ENCODE measurements around the gene EGFLAM. TPM values are rescaled to one million over a fixed set of nuclear protein-coding genes. Genes with fewer than 3 reads are reported as not detected.

Gene EGFLAM
- total and polyA plus RNA-seq, 2 donors (not counting 1 experiment from before 2014, with no cell fraction given) = 0.33 to 20.0 TPM

DNA sequence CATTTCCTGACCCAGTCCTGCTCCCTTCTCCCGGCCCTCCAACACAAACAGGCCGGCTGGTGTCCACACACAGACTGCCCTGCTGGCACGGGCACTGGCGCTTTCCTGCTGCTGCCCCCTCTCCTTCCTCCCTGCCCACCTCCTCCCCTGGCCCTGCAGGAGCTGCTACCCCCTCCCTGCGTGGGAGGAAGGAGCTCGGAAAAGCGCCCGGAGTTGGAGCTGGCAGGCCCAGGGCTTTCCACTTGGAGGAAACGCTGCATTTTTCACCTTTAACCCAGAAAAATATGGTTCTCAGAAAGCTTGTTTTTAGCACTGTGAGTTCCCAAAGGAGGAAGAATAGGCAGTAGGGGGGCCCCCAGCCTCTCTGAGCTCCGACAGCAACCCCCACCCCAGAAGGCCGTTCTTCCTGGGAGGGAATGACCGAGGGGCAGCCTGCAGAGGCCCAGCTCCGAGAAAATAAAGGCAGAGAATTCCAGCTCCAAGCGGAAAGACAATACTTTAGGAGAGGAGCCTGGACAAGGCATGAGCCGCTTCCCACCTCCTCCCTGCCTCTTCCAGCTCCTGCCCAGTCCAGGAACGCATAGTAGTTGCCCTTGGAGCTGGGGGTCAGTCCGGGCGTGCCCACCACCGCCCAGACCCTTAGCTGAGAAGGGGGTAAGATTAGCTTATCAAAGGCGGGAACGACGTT, 209.1 kb downstream of the EGFLAM start:
- no peaks in the 10 kb centered on the region for H3K79me2 ChIP-seq (ENCODE audit: control insufficient read depth, insufficient read depth, low read length)
- H3K36me3 ChIP-seq (ENCODE audit: control insufficient read depth, insufficient read depth, low read length) = no peaks in the 10 kb centered on the region
- peaks cover 56% of the 10 kb centered on the region for H3K4me1 ChIP-seq (ENCODE audit: control insufficient read depth, extremely low read depth, insufficient read depth, low read length)
- H3K27me3 ChIP-seq (ENCODE audit: control insufficient read depth, insufficient read depth, low read length) = no peaks in the 10 kb centered on the region
- peak overlapping the region; percentile 7 to 28 (median 16) for H3K4me3 ChIP-seq (replicated peaks in 1 of 4; ENCODE audit: control extremely low read depth in 1 of 4, insufficient read depth in 1 of 4, low read depth in 3 of 4, low read length in 4 of 4)
- peak overlapping the region; percentile 58 for H3K9ac ChIP-seq (ENCODE audit: insufficient read depth, low read length)
- peak; percentile 66 to 84 for DNase-seq (ENCODE audit: low read depth in 2 of 2)
- H2AFZ ChIP-seq (ENCODE audit: low read length) = peak overlapping the region; percentile 15
- H3K9me3 ChIP-seq (ENCODE audit: control insufficient read depth, insufficient read depth, low read depth, low read length) = no peaks in the 10 kb centered on the region
- TF ChIP-seq, protein P1, sequence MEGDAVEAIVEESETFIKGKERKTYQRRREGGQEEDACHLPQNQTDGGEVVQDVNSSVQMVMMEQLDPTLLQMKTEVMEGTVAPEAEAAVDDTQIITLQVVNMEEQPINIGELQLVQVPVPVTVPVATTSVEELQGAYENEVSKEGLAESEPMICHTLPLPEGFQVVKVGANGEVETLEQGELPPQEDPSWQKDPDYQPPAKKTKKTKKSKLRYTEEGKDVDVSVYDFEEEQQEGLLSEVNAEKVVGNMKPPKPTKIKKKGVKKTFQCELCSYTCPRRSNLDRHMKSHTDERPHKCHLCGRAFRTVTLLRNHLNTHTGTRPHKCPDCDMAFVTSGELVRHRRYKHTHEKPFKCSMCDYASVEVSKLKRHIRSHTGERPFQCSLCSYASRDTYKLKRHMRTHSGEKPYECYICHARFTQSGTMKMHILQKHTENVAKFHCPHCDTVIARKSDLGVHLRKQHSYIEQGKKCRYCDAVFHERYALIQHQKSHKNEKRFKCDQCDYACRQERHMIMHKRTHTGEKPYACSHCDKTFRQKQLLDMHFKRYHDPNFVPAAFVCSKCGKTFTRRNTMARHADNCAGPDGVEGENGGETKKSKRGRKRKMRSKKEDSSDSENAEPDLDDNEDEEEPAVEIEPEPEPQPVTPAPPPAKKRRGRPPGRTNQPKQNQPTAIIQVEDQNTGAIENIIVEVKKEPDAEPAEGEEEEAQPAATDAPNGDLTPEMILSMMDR (conservative IDR thresholded peaks at IDR 0.05 in 1 of 2, IDR thresholded peaks at IDR 0.05 in 1 of 2; ENCODE audit: low read depth in 1 of 2, low read length in 2 of 2) = no peak
- no peak for TF ChIP-seq EZH2 (IDR thresholded peaks at IDR 0.05; ENCODE audit: low read length, missing control alignments)
- peak overlapping the region; percentile 92 for H3K27ac ChIP-seq (ENCODE audit: insufficient read depth, low read length)
- H4K20me1 ChIP-seq (ENCODE audit: control insufficient read depth, extremely low read depth, insufficient read depth, low read length) = no peaks in the 10 kb centered on the region
- H3K4me2 ChIP-seq (ENCODE audit: extremely low read depth, insufficient read depth, low read length) = peak overlapping the region; percentile 78

DNA sequence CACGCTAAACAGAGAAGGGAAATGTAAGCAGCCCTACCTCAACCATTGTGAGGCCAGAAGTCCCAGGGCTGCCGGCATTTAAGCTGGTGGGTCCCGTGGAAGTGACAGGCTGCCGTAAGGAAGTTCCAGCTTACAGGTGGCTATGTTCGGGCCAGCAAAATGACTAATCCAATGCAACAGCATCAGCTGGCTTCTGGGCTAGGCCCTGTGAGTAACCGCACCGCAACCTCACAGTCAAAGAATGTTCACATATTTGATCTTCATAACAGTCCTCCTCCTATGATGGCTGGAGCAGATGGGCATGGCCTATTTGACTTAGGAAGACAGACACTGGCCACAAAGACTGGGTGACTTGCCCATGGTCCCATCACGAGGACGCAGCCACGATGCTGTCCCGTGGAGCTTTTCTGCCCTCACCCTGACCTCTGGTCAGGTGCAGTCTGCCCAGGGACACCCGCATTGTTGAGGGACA, 209.9 kb downstream of the EGFLAM start:
- H3K4me3 ChIP-seq (replicated peaks in 1 of 4; ENCODE audit: control extremely low read depth in 1 of 4, insufficient read depth in 1 of 4, low read depth in 3 of 4, low read length in 4 of 4) = peak overlapping the region; percentile 7 to 28 (median 16)
- peak overlapping the region; percentile 45 for H3K9ac ChIP-seq (ENCODE audit: insufficient read depth, low read length)
- H3K9me3 ChIP-seq (ENCODE audit: control insufficient read depth, insufficient read depth, low read depth, low read length) = no peaks in the 10 kb centered on the region
- peak overlapping the region; percentile 92 for H3K27ac ChIP-seq (ENCODE audit: insufficient read depth, low read length)
- no peaks in the 10 kb centered on the region for H3K79me2 ChIP-seq (ENCODE audit: control insufficient read depth, insufficient read depth, low read length)
- H2AFZ ChIP-seq (ENCODE audit: low read length) = no peak overlapping the region
- no peaks in the 10 kb centered on the region for H3K36me3 ChIP-seq (ENCODE audit: control insufficient read depth, insufficient read depth, low read length)
- peak overlapping the region; percentile 78 for H3K4me2 ChIP-seq (ENCODE audit: extremely low read depth, insufficient read depth, low read length)
- TF ChIP-seq, protein P1 (conservative IDR thresholded peaks at IDR 0.05 in 1 of 2, IDR thresholded peaks at IDR 0.05 in 1 of 2; ENCODE audit: low read depth in 1 of 2, low read length in 2 of 2) = no peak
- no peak for TF ChIP-seq EZH2 (IDR thresholded peaks at IDR 0.05; ENCODE audit: low read length, missing control alignments)
- H3K4me1 ChIP-seq (ENCODE audit: control insufficient read depth, extremely low read depth, insufficient read depth, low read length) = peaks cover 49% of the 10 kb centered on the region
- H4K20me1 ChIP-seq (ENCODE audit: control insufficient read depth, extremely low read depth, insufficient read depth, low read length) = no peaks in the 10 kb centered on the region
- H3K27me3 ChIP-seq (ENCODE audit: control insufficient read depth, insufficient read depth, low read length) = no peaks in the 10 kb centered on the region
- DNase-seq (ENCODE audit: low read depth in 2 of 2) = peak; percentile 94 to 98

DNA sequence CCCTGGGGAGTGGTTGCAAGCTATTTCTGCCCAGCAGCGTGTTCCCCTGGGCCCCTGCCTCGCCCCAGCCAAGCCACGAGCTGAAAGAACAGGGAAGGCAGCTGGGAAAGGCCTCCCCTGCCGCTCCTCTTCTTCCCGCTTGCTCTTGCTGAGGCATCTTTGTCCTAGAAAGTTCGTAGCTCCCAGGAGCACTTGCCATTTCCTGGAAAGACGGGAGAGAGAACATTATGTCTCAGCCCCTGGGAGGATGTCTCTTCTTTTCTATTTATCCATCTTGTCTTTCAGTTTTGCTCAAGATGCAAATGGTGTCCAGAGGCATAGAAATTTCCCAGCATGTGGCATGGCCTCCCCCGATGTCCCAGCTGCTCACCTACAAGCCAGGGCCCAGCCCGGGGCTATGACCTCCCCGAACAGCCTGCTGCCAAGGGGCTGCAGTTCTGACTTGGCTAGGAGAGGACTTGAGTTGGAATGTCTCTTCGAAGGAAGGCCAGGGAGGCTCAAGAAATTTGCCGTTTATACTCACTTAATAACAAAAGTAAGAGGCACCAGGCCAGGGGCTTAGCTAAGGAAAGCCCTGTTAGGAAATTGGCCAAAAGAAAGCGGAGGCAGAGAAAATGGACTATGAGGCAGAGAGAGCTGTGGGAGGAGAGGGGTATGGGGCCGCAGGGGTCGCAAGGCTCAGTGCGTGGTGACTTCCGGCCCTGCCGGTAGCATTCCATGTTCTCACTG, 210.8 kb downstream of the EGFLAM start:
- peak in 1 of 2 donors; percentile 60 for DNase-seq (ENCODE audit: low read depth in 2 of 2)
- TF ChIP-seq EZH2 (IDR thresholded peaks at IDR 0.05; ENCODE audit: low read length, missing control alignments) = no peak
- TF ChIP-seq, protein P1 (conservative IDR thresholded peaks at IDR 0.05 in 1 of 2, IDR thresholded peaks at IDR 0.05 in 1 of 2; ENCODE audit: low read depth in 1 of 2, low read length in 2 of 2) = no peak

More for the DNA sequence above, 210.8 kb downstream of the EGFLAM start:
- Histone ChIP-seq H3K9me3 (ENCODE audit: control insufficient read depth, insufficient read depth, low read depth, low read length) (no peaks in the 10 kb centered on the region), H3K27me3 (ENCODE audit: control insufficient read depth, insufficient read depth, low read length) (no peaks in the 10 kb centered on the region), H3K4me2 (ENCODE audit: extremely low read depth, insufficient read depth, low read length) (peak overlapping the region; percentile 33), H3K9ac (ENCODE audit: insufficient read depth, low read length) (no peak overlapping the region), H3K79me2 (ENCODE audit: control insufficient read depth, insufficient read depth, low read length) (no peaks in the 10 kb centered on the region), H4K20me1 (ENCODE audit: control insufficient read depth, extremely low read depth, insufficient read depth, low read length) (no peaks in the 10 kb centered on the region), H3K4me1 (ENCODE audit: control insufficient read depth, extremely low read depth, insufficient read depth, low read length) (peaks cover 42% of the 10 kb centered on the region), H3K4me3 (replicated peaks in 1 of 4; ENCODE audit: control extremely low read depth in 1 of 4, insufficient read depth in 1 of 4, low read depth in 3 of 4, low read length in 4 of 4) (no peak overlapping the region), H2AFZ (ENCODE audit: low read length) (no peak overlapping the region), H3K36me3 (ENCODE audit: control insufficient read depth, insufficient read depth, low read length) (no peaks in the 10 kb centered on the region), H3K27ac (ENCODE audit: insufficient read depth, low read length) (peak overlapping the region; percentile 92)

All from fibroblast of lung (primary cell).